GM12878 (cell line): ENCODE results near the gene PDGFC. TPM values are rescaled to one million over a fixed set of nuclear protein-coding genes. Genes with fewer than 3 reads are reported as not detected.
A peak's percentile ranks its signal among the peaks of the same experiment; 100 is the strongest.

Source experiments
- ATAC-seq: fragments of 200-7000 bp; cut with Tn5 transposase; 3 replicates; pipeline ENCODE4 v1.9.1; 2020; ENCODE audit warnings: mild to moderate bottlenecking, moderate library complexity
- BruUV-seq: library from RNA; stranded (reverse); fragments of 400-500 nt; replicated peaks from 2 replicates; lab custom pipeline; 2021; lab: Mats Ljungman, UMichigan
- CTCF ChIA-PET: fragments of 300-600 bp; sonication (Branson Sonifier 250); formaldehyde crosslinking; extraction: SDS; loops from one replicate; lab custom pipeline; 2021; ENCODE audit warnings: inconsistent platforms; lab: Yijun Ruan, JAX
- POLR2A ChIA-PET: fragments of 350-600 bp; formaldehyde crosslinking; extraction: SDS; loops from one replicate; lab custom pipeline; 2021; ENCODE audit warnings: inconsistent platforms; lab: Charles Lee
- RAD21 ChIA-PET: fragments of 300-600 bp; sonication (Branson Sonifier 250); formaldehyde crosslinking; loops from one replicate; lab custom pipeline; 2023; ENCODE audit warnings: antibody characterized with exemption; ENCODE audit not compliant: unreplicated experiment; lab: Charles Lee
- SMC1A ChIA-PET: fragments of 300-600 bp; sonication (Branson Sonifier 250); formaldehyde crosslinking; loops from one replicate; lab custom pipeline; 2023; ENCODE audit not compliant: unreplicated experiment, uncharacterized antibody; lab: Charles Lee
- DNase-seq: peaks from one replicate; pipeline ENCODE4 v3.0.0-alpha.2; 2011; ENCODE audit warnings: low read depth, low spot score
- FAIRE-seq: peaks from 3 replicates; lab custom pipeline; 2011; peaks lifted over from hg19 to GRCh38; lab: Jason Lieb, UNC
- H2AFZ ChIP-seq: 2 replicates; pipeline ENCODE4 v1.6.0; 2011; ENCODE audit warnings: low read depth, low read length, control low read depth; ENCODE audit not compliant: control insufficient read depth
- H3K27ac ChIP-seq: 2 replicates; pipeline ENCODE4 v1.5.1; 2011; ENCODE audit warnings: control low read depth; ENCODE audit not compliant: control insufficient read depth, insufficient read depth
- H3K27me3 ChIP-seq, 2 experiments: replicated peaks in 1 of 2; 2 replicates each; pipeline versions ENCODE4 v1.6.0 to v1.6.1; 2011; ENCODE audit warnings: low read length in 1 of 2; ENCODE audit not compliant: control insufficient read depth in 2 of 2, insufficient read depth in 2 of 2
- H3K36me3 ChIP-seq, 2 experiments: 2 replicates each; pipeline ENCODE4 v1.5.1; 2011; ENCODE audit warnings: low read length in 1 of 2; ENCODE audit not compliant: control insufficient read depth in 2 of 2, insufficient read depth in 2 of 2
- H3K4me1 ChIP-seq: 2 replicates; pipeline ENCODE4 v1.6.1; 2011; ENCODE audit warnings: mild to moderate bottlenecking, low read length, moderate library complexity, mixed read lengths; ENCODE audit not compliant: control insufficient read depth, insufficient read depth
- H3K4me2 ChIP-seq: 2 replicates; pipeline ENCODE4 v1.6.0; 2011; ENCODE audit warnings: control low read depth; ENCODE audit not compliant: control insufficient read depth, insufficient read depth
- H3K4me3 ChIP-seq: fragments of 200-600 bp; sonication (generic); 2 replicates; pipeline ENCODE4 v1.5.1; 2016
- H3K79me2 ChIP-seq: 2 replicates; pipeline ENCODE4 v1.6.0; 2011; ENCODE audit warnings: low read length; ENCODE audit not compliant: control insufficient read depth, insufficient read depth
- H3K9ac ChIP-seq: 2 replicates; pipeline ENCODE4 v1.8.0; 2011; ENCODE audit warnings: low read length, control low read depth, mixed read lengths; ENCODE audit not compliant: control insufficient read depth, insufficient read depth
- H3K9me3 ChIP-seq: replicated peaks from 3 replicates; pipeline ENCODE4 v1.5.1; 2011; ENCODE audit warnings: mild to moderate bottlenecking, low read length; ENCODE audit not compliant: control insufficient read depth, insufficient read depth
- H4K20me1 ChIP-seq: 2 replicates; pipeline ENCODE4 v1.6.0; 2011; ENCODE audit not compliant: control insufficient read depth, insufficient read depth
- ASH2L ChIP-seq: fragments of 300-600, 200-600 bp; sonication (generic); IDR thresholded peaks from 2 replicates; pipeline ENCODE4 v1.6.1; 2017; ENCODE audit warnings: low read depth, mild to moderate bottlenecking, borderline replicate concordance
- DPF2 ChIP-seq: fragments of 450-650 bp; IDR thresholded peaks from 2 replicates; pipeline ENCODE4 v1.6.1; 2017; ENCODE audit warnings: mild to moderate bottlenecking
- GATAD2B ChIP-seq: fragments of 450-650 bp; conservative IDR thresholded peaks from 2 replicates; pipeline ENCODE4 v1.6.1; 2017; ENCODE audit warnings: low read depth, mild to moderate bottlenecking, moderate library complexity
- HDAC2 ChIP-seq: fragments of 200-600 bp; sonication (generic); IDR thresholded peaks from 2 replicates; pipeline ENCODE4 v1.6.1; 2017
- IKZF2 ChIP-seq, 2 experiments: fragments of 450-650 bp; IDR thresholded peaks; 2 replicates each; pipeline ENCODE4 v1.6.1; 2017; ENCODE audit warnings: mild to moderate bottlenecking in 2 of 2, moderate library complexity in 2 of 2
- NFYA ChIP-seq: IDR thresholded peaks from 2 replicates; pipeline ENCODE4 v1.6.1; 2011; ENCODE audit warnings: low read depth, mild to moderate bottlenecking, low read length, improper control_type of control experiment, borderline replicate concordance
- NFYB ChIP-seq: IDR thresholded peaks from 2 replicates; pipeline ENCODE4 v1.6.1; 2011; ENCODE audit warnings: low read depth, mild to moderate bottlenecking, low read length, improper control_type of control experiment, moderate library complexity; ENCODE audit not compliant: insufficient read depth
- POU2F2 ChIP-seq: IDR thresholded peaks from 3 replicates; pipeline ENCODE4 v1.6.1; 2011; ENCODE audit warnings: low read depth, mild to moderate bottlenecking, low read length, borderline replicate concordance
- SREBF1 ChIP-seq: IDR thresholded peaks from 2 replicates; pipeline ENCODE4 v1.6.1; 2012; ENCODE audit warnings: mild to moderate bottlenecking, low read length
- SREBF2 ChIP-seq: IDR thresholded peaks from 2 replicates; pipeline ENCODE4 v1.6.1; 2012; ENCODE audit warnings: mild to moderate bottlenecking, low read length
- STAT3 ChIP-seq: IDR thresholded peaks from 2 replicates; pipeline ENCODE4 v1.6.1; 2011; ENCODE audit warnings: low read depth, low read length, improper control_type of control experiment
- SUZ12 ChIP-seq: fragments of 200-600 bp; sonication (generic); IDR thresholded peaks from one replicate; pipeline ENCODE4 v1.6.1; 2018; ENCODE audit warnings: antibody characterized with exemption, mild to moderate bottlenecking; ENCODE audit not compliant: unreplicated experiment
- ZNF207 ChIP-seq: fragments of 450-650 bp; IDR thresholded peaks from 2 replicates; pipeline ENCODE4 v1.6.1; 2014; ENCODE audit warnings: antibody characterized with exemption, mild to moderate bottlenecking, borderline replicate concordance
- ZNF217 ChIP-seq: fragments of 450-650 bp; IDR thresholded peaks from 2 replicates; pipeline ENCODE4 v1.6.1; 2017; ENCODE audit warnings: antibody characterized with exemption, mild to moderate bottlenecking
- ZNF274 ChIP-seq: IDR thresholded peaks from one replicate; pipeline ENCODE4 v1.8.0; 2011; ENCODE audit not compliant: insufficient read length, insufficient read depth
- ZNF622 ChIP-seq: fragments of 450-650 bp; IDR thresholded peaks from 2 replicates; pipeline ENCODE4 v1.6.1; 2017; ENCODE audit warnings: mild to moderate bottlenecking, inconsistent platforms
- ZZZ3 ChIP-seq: IDR thresholded peaks from 2 replicates; pipeline ENCODE4 v1.6.1; 2011; ENCODE audit warnings: low read depth; ENCODE audit not compliant: control insufficient read depth, insufficient read length
- WGBS: methylation state at CpG from one replicate; pipeline ENCODE4 v1.1.6; 2016; ENCODE audit warnings: low lambda C conversion rate; ENCODE audit not compliant: insufficient replicate concordance, insufficient coverage; ENCODE audit errors: missing lambda C conversion rate; 5-methylcytosine and 5-hydroxymethylcytosine counted together
- in situ Hi-C: fragments of 300-500 bp; cut with MboI; formaldehyde crosslinking; loops from 9 replicates; pipeline ENCODE4 v1.14.3; 2018; ENCODE audit warnings: mixed read lengths
- intact Hi-C: fragments of 100-400 bp; cut with micrococcal nuclease; formaldehyde crosslinking; loops from one replicate; pipeline ENCODE4 v1.14.2; 2022; ENCODE audit not compliant: unreplicated experiment
- polyA plus RNA-seq, 11 experiments: library from polyadenylated mRNA; depleted of rRNA in 4 of 11; unstranded in 6 of 11; stranded (reverse) in 5 of 11; fragments of >200 nt; fragmentation: Nextera tagmentation in 4 of 11; fragmentation: Illumina TruSeq in 1 of 11; extraction: Ambion mirVana in 4 of 11; extraction: Trizol in 1 of 11; gene quantifications; 1 replicate in 1 of 11; 2 replicates in 10 of 11; pipeline versions ENCODE4 v1.2.1 to v1.2.3, GENCODE V29; 2011 to 2016; ENCODE audit warnings: inconsistent platforms in 2 of 11, missing spikeins in 2 of 11, low read depth in 1 of 11
- total RNA-seq, 4 experiments: library from RNA; depleted of rRNA in 3 of 4; stranded (reverse); fragments of >200 nt in 3 of 4; fragmentation: Illumina TruSeq in 1 of 4; extraction: Trizol in 1 of 4; gene quantifications; 2 replicates each; pipeline versions ENCODE4 v1.2.1 to v1.2.3, GENCODE V29; 2013 to 2021
- TF ChIP-seq, protein P1 (sequence below): IDR thresholded peaks from 2 replicates; pipeline ENCODE4 v1.6.1; 2011; ENCODE audit warnings: low read depth, mild to moderate bottlenecking, low read length, moderate library complexity, borderline replicate concordance; ENCODE audit errors: extremely low read depth
- TF ChIP-seq, protein P2 (sequence below): fragments of 450-650 bp; formaldehyde crosslinking; IDR thresholded peaks from 2 replicates; pipeline ENCODE4 v1.4.0; 2020; ENCODE audit warnings: mild to moderate bottlenecking, moderate library complexity
- TF ChIP-seq, protein P3 (sequence below): IDR thresholded peaks from 2 replicates; pipeline ENCODE4 v1.6.1; 2012; ENCODE audit warnings: low read depth, low read length, improper control_type of control experiment

The PDGFC gene
- total and polyA plus RNA-seq, 10 of the 15 experiments (the other 5 are each of a cell fraction or from before 2014, with no cell fraction given): 0.02 to 0.18 TPM; not detected in 8

- no TSS peak for BruUV-seq
- DNase-seq (no peak), FAIRE-seq (peak; percentile 41), ATAC-seq (no peak)
- H3K27ac ChIP-seq: no peak overlapping the region
- ChIA-PET CTCF (no interaction called here), SMC1A (no interaction called here), RAD21 (no interaction called here), POLR2A (no interaction called here)
- H3K4me1 ChIP-seq: no peaks in the 10 kb centered on the region
- H3K79me2 ChIP-seq: no peaks in the 10 kb centered on the region
- intact Hi-C loops (no loop called here), in situ Hi-C loops (no loop called here)
- no peaks in the 10 kb centered on the region for H4K20me1 ChIP-seq
- H3K4me2 ChIP-seq: no peak overlapping the region
- H3K9ac ChIP-seq: no peak overlapping the region
- H3K27me3 ChIP-seq: no peaks in the 10 kb centered on the region
- no peaks in the 10 kb centered on the region for H3K36me3 ChIP-seq
- H3K9me3 ChIP-seq: no peaks in the 10 kb centered on the region
- TF ChIP-seq, protein P1, sequence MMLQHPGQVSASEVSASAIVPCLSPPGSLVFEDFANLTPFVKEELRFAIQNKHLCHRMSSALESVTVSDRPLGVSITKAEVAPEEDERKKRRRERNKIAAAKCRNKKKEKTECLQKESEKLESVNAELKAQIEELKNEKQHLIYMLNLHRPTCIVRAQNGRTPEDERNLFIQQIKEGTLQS: no peak
- TF ChIP-seq GATAD2B: no peak
- no peak for TF ChIP-seq STAT3
- no peak for TF ChIP-seq IKZF2 (IDR thresholded peaks at IDR 0.05)
- TF ChIP-seq, protein P2, sequence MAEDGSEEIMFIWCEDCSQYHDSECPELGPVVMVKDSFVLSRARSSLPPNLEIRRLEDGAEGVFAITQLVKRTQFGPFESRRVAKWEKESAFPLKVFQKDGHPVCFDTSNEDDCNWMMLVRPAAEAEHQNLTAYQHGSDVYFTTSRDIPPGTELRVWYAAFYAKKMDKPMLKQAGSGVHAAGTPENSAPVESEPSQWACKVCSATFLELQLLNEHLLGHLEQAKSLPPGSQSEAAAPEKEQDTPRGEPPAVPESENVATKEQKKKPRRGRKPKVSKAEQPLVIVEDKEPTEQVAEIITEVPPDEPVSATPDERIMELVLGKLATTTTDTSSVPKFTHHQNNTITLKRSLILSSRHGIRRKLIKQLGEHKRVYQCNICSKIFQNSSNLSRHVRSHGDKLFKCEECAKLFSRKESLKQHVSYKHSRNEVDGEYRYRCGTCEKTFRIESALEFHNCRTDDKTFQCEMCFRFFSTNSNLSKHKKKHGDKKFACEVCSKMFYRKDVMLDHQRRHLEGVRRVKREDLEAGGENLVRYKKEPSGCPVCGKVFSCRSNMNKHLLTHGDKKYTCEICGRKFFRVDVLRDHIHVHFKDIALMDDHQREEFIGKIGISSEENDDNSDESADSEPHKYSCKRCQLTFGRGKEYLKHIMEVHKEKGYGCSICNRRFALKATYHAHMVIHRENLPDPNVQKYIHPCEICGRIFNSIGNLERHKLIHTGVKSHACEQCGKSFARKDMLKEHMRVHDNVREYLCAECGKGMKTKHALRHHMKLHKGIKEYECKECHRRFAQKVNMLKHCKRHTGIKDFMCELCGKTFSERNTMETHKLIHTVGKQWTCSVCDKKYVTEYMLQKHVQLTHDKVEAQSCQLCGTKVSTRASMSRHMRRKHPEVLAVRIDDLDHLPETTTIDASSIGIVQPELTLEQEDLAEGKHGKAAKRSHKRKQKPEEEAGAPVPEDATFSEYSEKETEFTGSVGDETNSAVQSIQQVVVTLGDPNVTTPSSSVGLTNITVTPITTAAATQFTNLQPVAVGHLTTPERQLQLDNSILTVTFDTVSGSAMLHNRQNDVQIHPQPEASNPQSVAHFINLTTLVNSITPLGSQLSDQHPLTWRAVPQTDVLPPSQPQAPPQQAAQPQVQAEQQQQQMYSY: no peak
- TF ChIP-seq SREBF1: no peak
- TF ChIP-seq HDAC2: no peak
- TF ChIP-seq NFYB: no peak
- TF ChIP-seq SREBF2: no peak
- no peak for TF ChIP-seq ZNF622
- no peak for TF ChIP-seq NFYA
- TF ChIP-seq DPF2: no peak
- TF ChIP-seq ZZZ3: no peak
- TF ChIP-seq ASH2L: no peak
- TF ChIP-seq ZNF274: no peak
- no peak for TF ChIP-seq SUZ12
- no peak for TF ChIP-seq ZNF207
- TF ChIP-seq ZNF217: no peak
- no peak for TF ChIP-seq POU2F2
- TF ChIP-seq, protein P3, sequence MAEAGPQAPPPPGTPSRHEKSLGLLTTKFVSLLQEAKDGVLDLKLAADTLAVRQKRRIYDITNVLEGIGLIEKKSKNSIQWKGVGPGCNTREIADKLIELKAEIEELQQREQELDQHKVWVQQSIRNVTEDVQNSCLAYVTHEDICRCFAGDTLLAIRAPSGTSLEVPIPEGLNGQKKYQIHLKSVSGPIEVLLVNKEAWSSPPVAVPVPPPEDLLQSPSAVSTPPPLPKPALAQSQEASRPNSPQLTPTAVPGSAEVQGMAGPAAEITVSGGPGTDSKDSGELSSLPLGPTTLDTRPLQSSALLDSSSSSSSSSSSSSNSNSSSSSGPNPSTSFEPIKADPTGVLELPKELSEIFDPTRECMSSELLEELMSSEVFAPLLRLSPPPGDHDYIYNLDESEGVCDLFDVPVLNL: no peak
- 8% methylated on average over 8 of the region's 8 CpGs for WGBS
- H3K4me3 ChIP-seq: no peak overlapping the region
- H2AFZ ChIP-seq: no peak overlapping the region
Observed at GRCh38 chr4:156718226-156718625, 253.4 kb downstream of the PDGFC start.
